ENCODE measurements around the gene R3HDM1.

The R3HDM1 gene

DNA sequence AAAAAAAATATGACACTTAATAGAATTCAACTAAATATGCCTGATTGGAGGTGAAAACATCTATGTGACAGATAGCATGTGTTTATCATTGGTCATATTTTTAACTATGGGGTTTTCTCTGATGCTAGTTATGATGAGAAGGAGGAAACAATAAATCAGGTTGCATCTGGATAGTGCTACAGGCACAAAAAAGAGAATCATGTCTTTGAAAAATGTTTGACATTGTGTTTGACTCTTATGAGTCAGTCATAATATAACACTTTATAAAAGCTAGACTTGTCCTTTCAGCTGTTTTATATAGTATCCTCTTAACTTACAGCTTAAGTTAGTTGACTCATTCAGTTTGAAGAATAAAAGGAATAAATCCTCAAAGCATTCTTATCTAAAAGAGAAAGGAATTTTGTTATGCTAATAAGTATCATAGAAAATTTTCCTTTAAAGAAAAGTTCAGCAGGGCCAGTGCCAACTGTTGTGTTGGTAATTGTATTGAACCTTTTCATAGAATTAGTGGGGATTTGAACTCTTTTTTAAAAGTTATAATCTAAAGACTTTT, 131.9 kb downstream of the R3HDM1 start:
- Histone ChIP-seq H2AFZ (ENCODE audit: low read depth, low read length, severe bottlenecking) (no peak overlapping the region), H3F3A (ENCODE audit: insufficient read depth) (0 out of 2 replicates have a peak, but pooled peaks cover 8% of the 10 kb centered on the region), H3K79me2 (ENCODE audit: insufficient read depth, low read length) (no peaks in the 10 kb centered on the region), H3K4me2 (ENCODE audit: low read depth, low read length, poor library complexity, severe bottlenecking) (no peak overlapping the region), H3K9me3 (ENCODE audit: insufficient read depth, low read length) (no peaks in the 10 kb centered on the region), H3K27ac (ENCODE audit: low read depth, low read length) (no peak overlapping the region), H3K4me3 (ENCODE audit: insufficient read depth, low read length, poor library complexity, severe bottlenecking) (no peak overlapping the region), H3K9me2 (replicated peaks; ENCODE audit: insufficient read depth, low read length) (no peaks in the 10 kb centered on the region), H3K36me3 (ENCODE audit: low read length) (peaks cover 34% of the 10 kb centered on the region; the same call in 1 of the 2 replicates), H3K27me3 (ENCODE audit: low read length) (no peaks in the 10 kb centered on the region), H3K9ac (ENCODE audit: low read length) (no peak overlapping the region), H4K20me1 (ENCODE audit: low read depth, low read length) (no peaks in the 10 kb centered on the region)
- TF ChIP-seq, protein P1, sequence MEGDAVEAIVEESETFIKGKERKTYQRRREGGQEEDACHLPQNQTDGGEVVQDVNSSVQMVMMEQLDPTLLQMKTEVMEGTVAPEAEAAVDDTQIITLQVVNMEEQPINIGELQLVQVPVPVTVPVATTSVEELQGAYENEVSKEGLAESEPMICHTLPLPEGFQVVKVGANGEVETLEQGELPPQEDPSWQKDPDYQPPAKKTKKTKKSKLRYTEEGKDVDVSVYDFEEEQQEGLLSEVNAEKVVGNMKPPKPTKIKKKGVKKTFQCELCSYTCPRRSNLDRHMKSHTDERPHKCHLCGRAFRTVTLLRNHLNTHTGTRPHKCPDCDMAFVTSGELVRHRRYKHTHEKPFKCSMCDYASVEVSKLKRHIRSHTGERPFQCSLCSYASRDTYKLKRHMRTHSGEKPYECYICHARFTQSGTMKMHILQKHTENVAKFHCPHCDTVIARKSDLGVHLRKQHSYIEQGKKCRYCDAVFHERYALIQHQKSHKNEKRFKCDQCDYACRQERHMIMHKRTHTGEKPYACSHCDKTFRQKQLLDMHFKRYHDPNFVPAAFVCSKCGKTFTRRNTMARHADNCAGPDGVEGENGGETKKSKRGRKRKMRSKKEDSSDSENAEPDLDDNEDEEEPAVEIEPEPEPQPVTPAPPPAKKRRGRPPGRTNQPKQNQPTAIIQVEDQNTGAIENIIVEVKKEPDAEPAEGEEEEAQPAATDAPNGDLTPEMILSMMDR (IDR thresholded peaks at IDR 0.05; ENCODE audit: insufficient read depth, low read length, poor library complexity, severe bottlenecking), result no peak
- no peak for TF ChIP-seq EZH2phosphoT487 (conservative IDR thresholded peaks at IDR 0.05; ENCODE audit: low read length)

GRCh38 chr2:135664623-135665068, 133.4 kb downstream of the R3HDM1 start:
- H4K20me1 ChIP-seq (ENCODE audit: low read depth, low read length), result no peaks in the 10 kb centered on the region
- no peaks in the 10 kb centered on the region for H3K9me2 ChIP-seq (replicated peaks; ENCODE audit: insufficient read depth, low read length)
- H3F3A ChIP-seq (ENCODE audit: insufficient read depth), result 0 out of 2 replicates have a peak, but pooled peaks cover 8% of the 10 kb centered on the region
- no peak overlapping the region for H3K9ac ChIP-seq (ENCODE audit: low read length)
- no peaks in the 10 kb centered on the region for H3K79me2 ChIP-seq (ENCODE audit: insufficient read depth, low read length)
- no peaks in the 10 kb centered on the region for H3K9me3 ChIP-seq (ENCODE audit: insufficient read depth, low read length)
- no peak overlapping the region for H3K4me3 ChIP-seq (ENCODE audit: insufficient read depth, low read length, poor library complexity, severe bottlenecking)
- H3K27ac ChIP-seq (ENCODE audit: low read depth, low read length), result no peak overlapping the region
- no peaks in the 10 kb centered on the region for H3K27me3 ChIP-seq (ENCODE audit: low read length)
- no peak overlapping the region for H3K4me2 ChIP-seq (ENCODE audit: low read depth, low read length, poor library complexity, severe bottlenecking)
- no peak overlapping the region for H2AFZ ChIP-seq (ENCODE audit: low read depth, low read length, severe bottlenecking)
- no peak for TF ChIP-seq EZH2phosphoT487 (conservative IDR thresholded peaks at IDR 0.05; ENCODE audit: low read length)
- peaks cover 31% of the 10 kb centered on the region; the same call in 1 of the 2 replicates for H3K36me3 ChIP-seq (ENCODE audit: low read length)

GRCh38 chr2:135667045-135667444, 135.8 kb downstream of the R3HDM1 start:
- no peak overlapping the region for H3K27ac ChIP-seq (ENCODE audit: low read depth, low read length)
- TF ChIP-seq, protein P1 (IDR thresholded peaks at IDR 0.05; ENCODE audit: insufficient read depth, low read length, poor library complexity, severe bottlenecking), result no peak
- no peak for TF ChIP-seq EZH2phosphoT487 (conservative IDR thresholded peaks at IDR 0.05; ENCODE audit: low read length)
- H3K27me3 ChIP-seq (ENCODE audit: low read length), result no peaks in the 10 kb centered on the region
- H3K79me2 ChIP-seq (ENCODE audit: insufficient read depth, low read length), result no peaks in the 10 kb centered on the region
- no peak overlapping the region for H3K4me2 ChIP-seq (ENCODE audit: low read depth, low read length, poor library complexity, severe bottlenecking)
- H3K9ac ChIP-seq (ENCODE audit: low read length), result no peak overlapping the region
- H2AFZ ChIP-seq (ENCODE audit: low read depth, low read length, severe bottlenecking), result no peak overlapping the region
- H3F3A ChIP-seq (ENCODE audit: insufficient read depth), result 0 out of 2 replicates have a peak, but pooled peaks cover 8% of the 10 kb centered on the region
- no peaks in the 10 kb centered on the region for H3K9me2 ChIP-seq (replicated peaks; ENCODE audit: insufficient read depth, low read length)
- no peaks in the 10 kb centered on the region for H4K20me1 ChIP-seq (ENCODE audit: low read depth, low read length)
- H3K9me3 ChIP-seq (ENCODE audit: insufficient read depth, low read length), result no peaks in the 10 kb centered on the region
- H3K36me3 ChIP-seq (ENCODE audit: low read length), result peaks cover 23% of the 10 kb centered on the region; the same call in 1 of the 2 replicates
- H3K4me3 ChIP-seq (ENCODE audit: insufficient read depth, low read length, poor library complexity, severe bottlenecking), result no peak overlapping the region

DNA sequence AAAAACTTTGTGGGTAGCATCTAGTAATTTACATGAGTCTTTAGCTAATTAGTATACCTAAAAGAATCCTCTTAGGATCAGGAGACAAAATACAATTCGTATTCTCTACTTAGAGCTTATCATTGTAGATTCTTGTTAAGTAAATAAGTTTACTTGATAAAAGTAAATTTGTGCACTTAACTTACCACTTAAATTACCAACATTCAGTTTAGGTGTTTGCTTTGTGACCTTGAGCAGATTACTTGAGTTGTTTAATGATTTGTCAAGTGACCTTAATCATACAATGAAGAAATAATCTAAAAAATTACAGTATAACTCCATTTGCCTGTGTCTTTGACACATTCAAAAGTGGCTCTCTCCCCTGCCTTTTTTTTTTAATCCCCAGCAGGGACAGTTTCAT, 143.2 kb downstream of the R3HDM1 start:
- no peak for TF ChIP-seq EZH2phosphoT487 (conservative IDR thresholded peaks at IDR 0.05; ENCODE audit: low read length)
- TF ChIP-seq, protein P1 (IDR thresholded peaks at IDR 0.05; ENCODE audit: insufficient read depth, low read length, poor library complexity, severe bottlenecking), result no peak
- Histone ChIP-seq H3K79me2 (ENCODE audit: insufficient read depth, low read length) (no peaks in the 10 kb centered on the region), H3K9me2 (replicated peaks; ENCODE audit: insufficient read depth, low read length) (no peaks in the 10 kb centered on the region), H3K4me2 (ENCODE audit: low read depth, low read length, poor library complexity, severe bottlenecking) (no peak overlapping the region), H3K36me3 (ENCODE audit: low read length) (peaks cover 23% of the 10 kb centered on the region; the same call in 1 of the 2 replicates), H3K27ac (ENCODE audit: low read depth, low read length) (no peak overlapping the region), H3K27me3 (ENCODE audit: low read length) (no peaks in the 10 kb centered on the region), H2AFZ (ENCODE audit: low read depth, low read length, severe bottlenecking) (no peak overlapping the region), H3F3A (ENCODE audit: insufficient read depth) (no peaks in the 10 kb centered on the region), H3K9me3 (ENCODE audit: insufficient read depth, low read length) (no peaks in the 10 kb centered on the region), H3K4me3 (ENCODE audit: insufficient read depth, low read length, poor library complexity, severe bottlenecking) (no peak overlapping the region), H3K9ac (ENCODE audit: low read length) (no peak overlapping the region), H4K20me1 (ENCODE audit: low read depth, low read length) (no peaks in the 10 kb centered on the region)
